IMR-90 (cell line): ENCODE results near the gene CASTOR1. TPM values are rescaled to one million over a fixed set of nuclear protein-coding genes. Genes with fewer than 3 reads are reported as not detected.

Source experiments
- ATAC-seq: fragments of 200-7000 bp; cut with Tn5 transposase; 2 replicates; pipeline ENCODE4 v1.9.1; 2020; ENCODE audit warnings: low read depth, mild to moderate bottlenecking, moderate library complexity
- BruUV-seq: library from RNA; stranded (reverse); fragments of 400-500 nt; replicated peaks from 2 replicates; lab custom pipeline; 2021; lab: Mats Ljungman, UMichigan
- CTCF ChIA-PET: fragments of 300-600 bp; formaldehyde crosslinking; extraction: SDS; loops from one replicate; lab custom pipeline; 2021; ENCODE audit warnings: antibody characterized with exemption; lab: Yijun Ruan, JAX
- POLR2A ChIA-PET: fragments of 300-600 bp; sonication (Branson Sonifier 250); formaldehyde crosslinking; loops from one replicate; lab custom pipeline; 2022; ENCODE audit warnings: antibody characterized with exemption; ENCODE audit not compliant: unreplicated experiment; lab: Charles Lee
- DNase-seq: peaks from one replicate; pipeline ENCODE4 v3.0.0; 2013
- H2AFZ ChIP-seq: replicated peaks from 2 replicates; pipeline ENCODE3; 2013; ENCODE audit warnings: low read length, mild to moderate bottlenecking; ENCODE audit not compliant: poor library complexity
- H2AK5ac ChIP-seq: 2 replicates; pipeline ENCODE4 v1.6.1; 2013; ENCODE audit warnings: low read depth, low read length, inconsistent platforms
- H2AK9ac ChIP-seq: replicated peaks from 2 replicates; pipeline ENCODE3; 2013; ENCODE audit warnings: mild to moderate bottlenecking, low read depth, low read length, moderate library complexity; ENCODE audit not compliant: poor library complexity
- H2BK120ac ChIP-seq: 2 replicates; pipeline ENCODE4 v1.6.1; 2013; ENCODE audit warnings: low read depth, low read length, inconsistent platforms
- H2BK15ac ChIP-seq: 3 replicates; pipeline ENCODE4 v1.6.1; 2013; ENCODE audit warnings: low read depth, low read length, inconsistent platforms
- H2BK20ac ChIP-seq: 2 replicates; pipeline ENCODE4 v1.6.1; 2013; ENCODE audit warnings: low read depth, mild to moderate bottlenecking, inconsistent platforms, low read length, moderate library complexity
- H2BK5ac ChIP-seq: 2 replicates; pipeline ENCODE4 v1.6.1; 2013; ENCODE audit warnings: mild to moderate bottlenecking, low read depth, low read length, inconsistent platforms; ENCODE audit not compliant: poor library complexity, severe bottlenecking
- H3K14ac ChIP-seq: replicated peaks from 2 replicates; pipeline ENCODE4 v1.6.1; 2013; ENCODE audit warnings: low read depth, low read length, inconsistent platforms
- H3K18ac ChIP-seq: 2 replicates; pipeline ENCODE4 v1.6.1; 2013; ENCODE audit warnings: low read depth, low read length, control low read depth
- H3K23ac ChIP-seq: 2 replicates; pipeline ENCODE4 v1.6.1; 2013; ENCODE audit warnings: low read depth, low read length, inconsistent platforms
- H3K27ac ChIP-seq: 2 replicates; pipeline ENCODE4 v1.5.1; 2013; ENCODE audit warnings: mild to moderate bottlenecking, control low read depth, low read length; ENCODE audit not compliant: insufficient read depth
- H3K27me3 ChIP-seq: 2 replicates; pipeline ENCODE4 v1.6.1; 2013; ENCODE audit warnings: low read length; ENCODE audit not compliant: control insufficient read depth, insufficient read depth
- H3K36me3 ChIP-seq: 2 replicates; pipeline ENCODE4 v1.6.1; 2013; ENCODE audit warnings: low read length, mixed read lengths; ENCODE audit not compliant: control insufficient read depth, insufficient read depth
- H3K4ac ChIP-seq: 2 replicates; pipeline ENCODE4 v1.6.1; 2013; ENCODE audit warnings: low read depth, low read length, inconsistent platforms
- H3K4me1 ChIP-seq: 2 replicates; pipeline ENCODE4 v1.6.1; 2013; ENCODE audit warnings: low read length, mixed read lengths; ENCODE audit not compliant: control insufficient read depth, insufficient read depth
- H3K4me2 ChIP-seq: 2 replicates; pipeline ENCODE4 v1.6.1; 2013; ENCODE audit warnings: low read depth, mild to moderate bottlenecking, control low read depth, low read length, moderate library complexity
- H3K4me3 ChIP-seq: 2 replicates; pipeline ENCODE4 v1.5.1; 2013; ENCODE audit warnings: low read depth, mild to moderate bottlenecking, control low read depth, low read length, moderate library complexity; ENCODE audit not compliant: insufficient read depth
- H3K56ac ChIP-seq: 2 replicates; pipeline ENCODE4 v1.6.1; 2013; ENCODE audit warnings: low read length, inconsistent platforms; ENCODE audit not compliant: insufficient read depth; ENCODE audit errors: extremely low read depth
- H3K79me1 ChIP-seq, 2 experiments: 2 replicates each; pipeline ENCODE4 v1.6.1; 2013; ENCODE audit warnings: low read length in 2 of 2, inconsistent platforms in 1 of 2, low read depth in 1 of 2
- H3K9ac ChIP-seq: 2 replicates; pipeline ENCODE4 v1.6.1; 2013; ENCODE audit warnings: low read depth, low read length, control low read depth
- H3K9me1 ChIP-seq: 2 replicates; pipeline ENCODE4 v1.6.1; 2013; ENCODE audit warnings: low read length, inconsistent platforms; ENCODE audit not compliant: insufficient read depth
- H3K9me3 ChIP-seq: 2 replicates; pipeline ENCODE4 v1.6.1; 2013; ENCODE audit warnings: low read length; ENCODE audit not compliant: control insufficient read depth, insufficient read depth
- H4K20me1 ChIP-seq: 2 replicates; pipeline ENCODE4 v1.6.1; 2013; ENCODE audit warnings: low read length, inconsistent platforms; ENCODE audit not compliant: insufficient read depth
- H4K5ac ChIP-seq: 2 replicates; pipeline ENCODE4 v1.6.1; 2013; ENCODE audit warnings: mild to moderate bottlenecking, low read depth, low read length, control low read depth
- H4K8ac ChIP-seq, 2 experiments: 2 replicates each; pipeline ENCODE4 v1.6.1; 2013; ENCODE audit warnings: low read depth in 2 of 2, low read length in 2 of 2, control low read depth in 1 of 2, inconsistent platforms in 1 of 2
- H4K91ac ChIP-seq: 2 replicates; pipeline ENCODE4 v1.6.1; 2013; ENCODE audit warnings: low read depth, low read length, inconsistent platforms; ENCODE audit not compliant: insufficient read depth
- BHLHE40 ChIP-seq: fragments of 150-350 bp; IDR thresholded peaks from 2 replicates; pipeline ENCODE4 v1.6.1; 2016; ENCODE audit warnings: mild to moderate bottlenecking, low read depth, low read length
- CEBPB ChIP-seq: IDR thresholded peaks from 2 replicates; pipeline ENCODE4 v1.6.1; 2012; ENCODE audit warnings: low read depth, low read length, improper control_type of control experiment
- NFE2L2 ChIP-seq: fragments of 150-350 bp; IDR thresholded peaks from 2 replicates; pipeline ENCODE4 v1.6.1; 2016; ENCODE audit warnings: low read depth, mild to moderate bottlenecking, low read length
- RAD21 ChIP-seq: IDR thresholded peaks from 2 replicates; pipeline ENCODE4 v1.6.1; 2012; ENCODE audit warnings: low read length, improper control_type of control experiment
- RCOR1 ChIP-seq: IDR thresholded peaks from 2 replicates; pipeline ENCODE4 v1.6.1; 2012; ENCODE audit warnings: mild to moderate bottlenecking, low read length, improper control_type of control experiment; ENCODE audit not compliant: insufficient replicate concordance
- USF2 ChIP-seq: fragments of 150-350 bp; IDR thresholded peaks from 2 replicates; pipeline ENCODE4 v1.6.1; 2017; ENCODE audit warnings: mild to moderate bottlenecking, antibody characterized with exemption, low read length, low read depth
- WGBS, 2 experiments: methylation state at CpG; one replicate each; pipeline versions ENCODE4 v1.1.5 to v1.1.7; 2013; ENCODE audit warnings: missing lambda C conversion rate in 2 of 2; ENCODE audit not compliant: insufficient read length in 1 of 2; ENCODE audit errors: extremely low coverage in 2 of 2; 5-methylcytosine and 5-hydroxymethylcytosine counted together
- dilution Hi-C: fragments of 300-500 bp; cut with HindIII; formaldehyde crosslinking; loops from one replicate; pipeline ENCODE4 v1.14.3; 2018; ENCODE audit warnings: low sequenced_read_pairs; ENCODE audit not compliant: unreplicated experiment
- in situ Hi-C: fragments of 300-500 bp; cut with MboI; formaldehyde crosslinking; loops from 3 replicates; pipeline ENCODE4 v1.14.3; 2019; ENCODE audit warnings: low sequenced_read_pairs, inconsistent platforms, mixed read lengths
- intact Hi-C: fragments of 100-400 bp; cut with micrococcal nuclease; formaldehyde crosslinking; loops from 2 replicates; pipeline ENCODE4 v1.10.0; 2022
- polyA plus RNA-seq, 3 experiments: library from polyadenylated mRNA; depleted of rRNA; stranded (reverse); fragments of >200 nt; gene quantifications; 2 replicates each; pipeline ENCODE4 v1.2.3, GENCODE V29; 2012; ENCODE audit warnings: low replicate concordance in 1 of 3
- total RNA-seq: library from RNA; depleted of rRNA; stranded (reverse); fragments of >200 nt; gene quantifications from 2 replicates; pipeline ENCODE4 v1.2.3, GENCODE V29; 2012
- TF ChIP-seq, protein P1 (sequence below): fragments of 150-350 bp; IDR thresholded peaks from 2 replicates; pipeline ENCODE4 v1.6.1; 2016; ENCODE audit warnings: low read depth, mild to moderate bottlenecking, low read length, moderate library complexity, borderline replicate concordance

CASTOR1 gene
- total and polyA plus RNA-seq, 2 of the 4 experiments (the other 2 are of a cell fraction), result 10.6 to 23.5 TPM

DNA sequence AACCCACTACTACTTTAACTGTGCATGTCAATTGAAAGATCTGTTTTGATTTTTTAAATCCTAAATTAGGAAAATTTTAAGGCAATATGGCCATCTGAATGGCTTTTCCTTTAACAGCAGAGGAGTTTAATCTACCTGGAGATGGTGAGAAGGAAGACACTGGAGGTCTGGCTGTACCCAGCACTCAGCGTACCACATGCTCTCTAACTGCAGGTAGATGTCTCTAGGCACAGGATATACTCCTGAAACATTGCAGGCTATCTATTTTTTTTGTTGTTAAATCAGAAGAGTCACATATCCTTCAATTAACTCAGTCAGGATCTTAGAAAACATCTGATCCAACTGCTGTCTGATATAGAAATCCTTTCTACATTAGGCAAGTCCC is 17.3 kb upstream of the CASTOR1 start:
- Histone ChIP-seq H2BK120ac (no peak overlapping the region), H2BK5ac (no peak overlapping the region), H3K9me3 (no peaks in the 10 kb centered on the region), H4K20me1 (peaks cover 73% of the 10 kb centered on the region), H3K4me1 (peaks cover 38% of the 10 kb centered on the region), H2AK9ac (no peak overlapping the region), H3K27ac (no peak overlapping the region), H3K79me1 (peaks cover 59 to 93% of the 10 kb centered on the region in 2 experiments), H2BK15ac (no peak overlapping the region), H2BK20ac (no peak overlapping the region), H3K4me3 (no peak overlapping the region), H4K8ac (no peak overlapping the region), H3K9me1 (peaks cover 47% of the 10 kb centered on the region), H4K91ac (no peak overlapping the region), H2AFZ (no peak overlapping the region), H3K14ac (no peak overlapping the region), H3K27me3 (no peaks in the 10 kb centered on the region), H4K5ac (no peak overlapping the region), H3K9ac (no peak overlapping the region), H3K23ac (no peak overlapping the region), H2AK5ac (no peak overlapping the region), H3K4me2 (no peak overlapping the region), H3K4ac (no peak overlapping the region), H3K56ac (no peak overlapping the region), H3K18ac (no peak overlapping the region), H3K36me3 (peaks cover 20% of the 10 kb centered on the region)
- no TSS peak for BruUV-seq
- no peak for DNase-seq
- dilution Hi-C loops (no loop called here), intact Hi-C loops (no loop called here), in situ Hi-C loops (no loop called here)
- ATAC-seq, result no peak
- no CpG with 5 or more reads among the region's 1 CpG for WGBS, 2 experiments
- ChIA-PET CTCF (no interaction called here), POLR2A (no interaction called here)
- no peak for TF ChIP-seq NFE2L2
- no peak for TF ChIP-seq BHLHE40
- TF ChIP-seq RCOR1, result no peak
- no peak for TF ChIP-seq USF2
- TF ChIP-seq RAD21, result no peak
- TF ChIP-seq, protein P1, sequence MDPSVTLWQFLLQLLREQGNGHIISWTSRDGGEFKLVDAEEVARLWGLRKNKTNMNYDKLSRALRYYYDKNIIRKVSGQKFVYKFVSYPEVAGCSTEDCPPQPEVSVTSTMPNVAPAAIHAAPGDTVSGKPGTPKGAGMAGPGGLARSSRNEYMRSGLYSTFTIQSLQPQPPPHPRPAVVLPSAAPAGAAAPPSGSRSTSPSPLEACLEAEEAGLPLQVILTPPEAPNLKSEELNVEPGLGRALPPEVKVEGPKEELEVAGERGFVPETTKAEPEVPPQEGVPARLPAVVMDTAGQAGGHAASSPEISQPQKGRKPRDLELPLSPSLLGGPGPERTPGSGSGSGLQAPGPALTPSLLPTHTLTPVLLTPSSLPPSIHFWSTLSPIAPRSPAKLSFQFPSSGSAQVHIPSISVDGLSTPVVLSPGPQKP, result no peak
- TF ChIP-seq CEBPB, result no peak
